ENCODE results near the gene PRPSAP1.

PRPSAP1 gene

GRCh38 chr17:76398523-76399174 lies 44.9 kb upstream of the PRPSAP1 start:
- H3K4me3 ChIP-seq (ENCODE audit: low read length in 2 of 2): no peak overlapping the region
- H3K79me1 ChIP-seq (ENCODE audit: low read depth, low read length): peaks cover 2% of the 10 kb centered on the region
- no peaks in the 10 kb centered on the region for H3K9me3 ChIP-seq (replicated peaks in 1 of 2; ENCODE audit: control insufficient read depth in 2 of 2, insufficient read depth in 1 of 2, low read depth in 1 of 2, low read length in 2 of 2)
- H3K4ac ChIP-seq (ENCODE audit: low read length): no peak overlapping the region
- H3K27me3 ChIP-seq (ENCODE audit: control insufficient read depth in 3 of 3, insufficient read depth in 3 of 3, low read depth in 1 of 3, low read length in 3 of 3): peaks cover 0 to 2% (median 0%) of the 10 kb centered on the region in 3 experiments
- H2BK12ac ChIP-seq (ENCODE audit: low read length): no peak overlapping the region
- no peak overlapping the region for H3K27ac ChIP-seq (replicated peaks; ENCODE audit: low read length)
- H2BK5ac ChIP-seq (ENCODE audit: low read length): peak overlapping the region; percentile 47
- peaks cover 72 to 91% of the 10 kb centered on the region in 2 donors for H3K36me3 ChIP-seq (replicated peaks in 1 of 2; ENCODE audit: control insufficient read depth in 2 of 2, insufficient read depth in 2 of 2, low read length in 2 of 2)
- H4K8ac ChIP-seq (ENCODE audit: low read depth, low read length): no peak overlapping the region
- no peak for DNase-seq (ENCODE audit: low spot score)
- H3K23ac ChIP-seq (ENCODE audit: low read depth, low read length, poor library complexity): peak overlapping the region; percentile 27
- H3K18ac ChIP-seq (ENCODE audit: low read length): no peak overlapping the region
- H2BK120ac ChIP-seq (ENCODE audit: low read depth, low read length): no peak overlapping the region
- no peak overlapping the region for H3K9ac ChIP-seq (ENCODE audit: low read depth, low read length, poor library complexity)
- no CpG with 5 or more reads among the region's 20 CpGs for WGBS, 2 donors (ENCODE audit: extremely low coverage in 2 of 2, insufficient read length in 2 of 2, insufficient replicate concordance in 1 of 2)
- H2AFZ ChIP-seq (ENCODE audit: low read length): no peak overlapping the region
- no peak overlapping the region for H3K14ac ChIP-seq (ENCODE audit: low read length)
- H3K4me2 ChIP-seq (ENCODE audit: insufficient read depth, low read length, poor library complexity, severe bottlenecking): no peak overlapping the region
- H2BK15ac ChIP-seq (ENCODE audit: low read length): no peak overlapping the region
- no peaks in the 10 kb centered on the region for H3K4me1 ChIP-seq (ENCODE audit: control insufficient read depth in 2 of 2, insufficient read depth in 1 of 2, low read depth in 1 of 2, low read length in 2 of 2)
- H4K91ac ChIP-seq (ENCODE audit: low read depth, low read length, poor library complexity): no peak overlapping the region
- H2AK5ac ChIP-seq (ENCODE audit: low read depth, low read length): no peak overlapping the region

GRCh38 chr17:76397687-76398522 lies 44.2 kb upstream of the PRPSAP1 start:
- no peak overlapping the region for H2AFZ ChIP-seq (ENCODE audit: low read length)
- H3K4me3 ChIP-seq (ENCODE audit: low read length in 2 of 2): no peak overlapping the region
- H3K18ac ChIP-seq (ENCODE audit: low read length): no peak overlapping the region
- peaks cover 72 to 87% of the 10 kb centered on the region in 2 donors for H3K36me3 ChIP-seq (replicated peaks in 1 of 2; ENCODE audit: control insufficient read depth in 2 of 2, insufficient read depth in 2 of 2, low read length in 2 of 2)
- no CpG with 5 or more reads among the region's 16 CpGs for WGBS, 2 donors (ENCODE audit: extremely low coverage in 2 of 2, insufficient read length in 2 of 2, insufficient replicate concordance in 1 of 2)
- no peaks in the 10 kb centered on the region for H3K4me1 ChIP-seq (ENCODE audit: control insufficient read depth in 2 of 2, insufficient read depth in 1 of 2, low read depth in 1 of 2, low read length in 2 of 2)
- H3K4ac ChIP-seq (ENCODE audit: low read length): no peak overlapping the region
- H3K23ac ChIP-seq (ENCODE audit: low read depth, low read length, poor library complexity): no peak overlapping the region
- no peak overlapping the region for H3K27ac ChIP-seq (replicated peaks; ENCODE audit: low read length)
- no peak overlapping the region for H2AK5ac ChIP-seq (ENCODE audit: low read depth, low read length)
- H3K79me1 ChIP-seq (ENCODE audit: low read depth, low read length): peaks cover 3% of the 10 kb centered on the region
- H2BK120ac ChIP-seq (ENCODE audit: low read depth, low read length): no peak overlapping the region
- H3K9ac ChIP-seq (ENCODE audit: low read depth, low read length, poor library complexity): peak overlapping the region; percentile 25
- H4K91ac ChIP-seq (ENCODE audit: low read depth, low read length, poor library complexity): no peak overlapping the region
- no peak overlapping the region for H4K8ac ChIP-seq (ENCODE audit: low read depth, low read length)
- DNase-seq (ENCODE audit: low spot score): peak; percentile 84
- peaks cover 0 to 2% (median 0%) of the 10 kb centered on the region in 3 experiments for H3K27me3 ChIP-seq (ENCODE audit: control insufficient read depth in 3 of 3, insufficient read depth in 3 of 3, low read depth in 1 of 3, low read length in 3 of 3)
- no peak overlapping the region for H3K14ac ChIP-seq (ENCODE audit: low read length)
- no peak overlapping the region for H2BK15ac ChIP-seq (ENCODE audit: low read length)
- H2BK12ac ChIP-seq (ENCODE audit: low read length): no peak overlapping the region
- no peak overlapping the region for H2BK5ac ChIP-seq (ENCODE audit: low read length)
- no peak overlapping the region for H3K4me2 ChIP-seq (ENCODE audit: insufficient read depth, low read length, poor library complexity, severe bottlenecking)
- H3K9me3 ChIP-seq (replicated peaks in 1 of 2; ENCODE audit: control insufficient read depth in 2 of 2, insufficient read depth in 1 of 2, low read depth in 1 of 2, low read length in 2 of 2): peaks cover 0 to 1% of the 10 kb centered on the region in 2 donors

- H4K91ac ChIP-seq (ENCODE audit: low read depth, low read length, poor library complexity): no peak overlapping the region
- DNase-seq (ENCODE audit: low spot score): no peak
- H4K8ac ChIP-seq (ENCODE audit: low read depth, low read length): no peak overlapping the region
- H2AK5ac ChIP-seq (ENCODE audit: low read depth, low read length): no peak overlapping the region
- peak overlapping the region; percentile 13 for H3K18ac ChIP-seq (ENCODE audit: low read length)
- H2BK12ac ChIP-seq (ENCODE audit: low read length): no peak overlapping the region
- no peaks in the 10 kb centered on the region for H3K4me1 ChIP-seq (ENCODE audit: control insufficient read depth in 2 of 2, insufficient read depth in 1 of 2, low read depth in 1 of 2, low read length in 2 of 2)
- H3K27me3 ChIP-seq (ENCODE audit: control insufficient read depth in 3 of 3, insufficient read depth in 3 of 3, low read depth in 1 of 3, low read length in 3 of 3): no peaks in the 10 kb centered on the region
- no peak overlapping the region for H3K14ac ChIP-seq (ENCODE audit: low read length)
- H2BK15ac ChIP-seq (ENCODE audit: low read length): no peak overlapping the region
- no peak overlapping the region for H3K4me3 ChIP-seq (ENCODE audit: low read length in 2 of 2)
- H3K9ac ChIP-seq (ENCODE audit: low read depth, low read length, poor library complexity): no peak overlapping the region
- no peak overlapping the region for H3K4me2 ChIP-seq (ENCODE audit: insufficient read depth, low read length, poor library complexity, severe bottlenecking)
- H2BK120ac ChIP-seq (ENCODE audit: low read depth, low read length): no peak overlapping the region
- no peak overlapping the region for H3K4ac ChIP-seq (ENCODE audit: low read length)
- WGBS, 2 donors (ENCODE audit: extremely low coverage in 2 of 2, insufficient read length in 2 of 2, insufficient replicate concordance in 1 of 2): no CpG with 5 or more reads among the region's 8 CpGs
- peaks cover 0 to 1% of the 10 kb centered on the region in 2 donors for H3K9me3 ChIP-seq (replicated peaks in 1 of 2; ENCODE audit: control insufficient read depth in 2 of 2, insufficient read depth in 1 of 2, low read depth in 1 of 2, low read length in 2 of 2)
- peak overlapping the region; percentile 37 for H3K23ac ChIP-seq (ENCODE audit: low read depth, low read length, poor library complexity)
- no peak overlapping the region for H2BK5ac ChIP-seq (ENCODE audit: low read length)
- H2AFZ ChIP-seq (ENCODE audit: low read length): no peak overlapping the region
- H3K79me1 ChIP-seq (ENCODE audit: low read depth, low read length): peaks cover 3% of the 10 kb centered on the region
- H3K36me3 ChIP-seq (replicated peaks in 1 of 2; ENCODE audit: control insufficient read depth in 2 of 2, insufficient read depth in 2 of 2, low read length in 2 of 2): peaks cover 65 to 83% of the 10 kb centered on the region in 2 donors
- no peak overlapping the region for H3K27ac ChIP-seq (replicated peaks; ENCODE audit: low read length)
These were observed 43.5 kb upstream of the PRPSAP1 start for GRCh38 chr17:76397184-76397583.

GRCh38 chr17:76395980-76396379 lies 42.3 kb upstream of the PRPSAP1 start:
- H3K79me1 ChIP-seq (ENCODE audit: low read depth, low read length): peaks cover 3% of the 10 kb centered on the region
- WGBS, 2 donors (ENCODE audit: extremely low coverage in 2 of 2, insufficient read length in 2 of 2, insufficient replicate concordance in 1 of 2): no CpG with 5 or more reads among the region's 15 CpGs
- H3K4ac ChIP-seq (ENCODE audit: low read length): no peak overlapping the region
- no peak overlapping the region for H2BK5ac ChIP-seq (ENCODE audit: low read length)
- no peak overlapping the region for H3K14ac ChIP-seq (ENCODE audit: low read length)
- H2AFZ ChIP-seq (ENCODE audit: low read length): no peak overlapping the region
- H3K9ac ChIP-seq (ENCODE audit: low read depth, low read length, poor library complexity): no peak overlapping the region
- no peak overlapping the region for H2BK120ac ChIP-seq (ENCODE audit: low read depth, low read length)
- no peak overlapping the region for H2BK15ac ChIP-seq (ENCODE audit: low read length)
- H3K23ac ChIP-seq (ENCODE audit: low read depth, low read length, poor library complexity): no peak overlapping the region
- H2AK5ac ChIP-seq (ENCODE audit: low read depth, low read length): no peak overlapping the region
- H4K8ac ChIP-seq (ENCODE audit: low read depth, low read length): no peak overlapping the region
- H3K27ac ChIP-seq (replicated peaks; ENCODE audit: low read length): no peak overlapping the region
- no peak overlapping the region for H3K18ac ChIP-seq (ENCODE audit: low read length)
- H3K4me2 ChIP-seq (ENCODE audit: insufficient read depth, low read length, poor library complexity, severe bottlenecking): no peak overlapping the region
- H3K4me1 ChIP-seq (ENCODE audit: control insufficient read depth in 2 of 2, insufficient read depth in 1 of 2, low read depth in 1 of 2, low read length in 2 of 2): no peaks in the 10 kb centered on the region
- DNase-seq (ENCODE audit: low spot score): no peak
- no peak overlapping the region for H4K91ac ChIP-seq (ENCODE audit: low read depth, low read length, poor library complexity)
- peaks cover 0 to 1% of the 10 kb centered on the region in 2 donors for H3K9me3 ChIP-seq (replicated peaks in 1 of 2; ENCODE audit: control insufficient read depth in 2 of 2, insufficient read depth in 1 of 2, low read depth in 1 of 2, low read length in 2 of 2)
- peaks cover 66 to 85% of the 10 kb centered on the region in 2 donors for H3K36me3 ChIP-seq (replicated peaks in 1 of 2; ENCODE audit: control insufficient read depth in 2 of 2, insufficient read depth in 2 of 2, low read length in 2 of 2)
- peak overlapping the region in 1 of 2 donors; percentile 39 for H3K4me3 ChIP-seq (ENCODE audit: low read length in 2 of 2)
- H3K27me3 ChIP-seq (ENCODE audit: control insufficient read depth in 3 of 3, insufficient read depth in 3 of 3, low read depth in 1 of 3, low read length in 3 of 3): no peaks in the 10 kb centered on the region
- no peak overlapping the region for H2BK12ac ChIP-seq (ENCODE audit: low read length)

All from neuronal stem cell (in vitro differentiated cells).